DOHH2 (cell line): ENCODE results near the gene LIX1L.

ENCODE experiments used
- CTCF ChIP-seq: fragments of 200-600 bp; sonication (generic); IDR thresholded peaks from one replicate; pipeline ENCODE4 v1.5.1; 2014; ENCODE audit warnings: antibody characterized with exemption, mild to moderate bottlenecking, low read depth, low read length; ENCODE audit not compliant: poor library complexity, severe bottlenecking
- EZH2phosphoT487 ChIP-seq: fragments of 200-600 bp; sonication (generic); IDR thresholded peaks from 2 replicates; pipeline ENCODE4 v1.6.1; 2017; ENCODE audit warnings: borderline replicate concordance, mild to moderate bottlenecking, antibody characterized with exemption, low read length, moderate library complexity, mixed read lengths

- no peak for TF ChIP-seq CTCF
- no peak for TF ChIP-seq EZH2phosphoT487
These were observed 26.4 kb upstream of the LIX1L start for GRCh38 chr1:145983960-145984830.
